Panc1 (cell line): ENCODE data around the gene LITAF. TPM values are rescaled to one million over a fixed set of nuclear protein-coding genes. Genes with fewer than 3 reads are reported as not detected.

Source experiments
- ATAC-seq: fragments of 200-7000 bp; cut with Tn5 transposase; 2 replicates; pipeline ENCODE4 v1.9.1; 2020; ENCODE audit warnings: mild to moderate bottlenecking, moderate library complexity
- BruUV-seq: library from RNA; stranded (reverse); fragments of 400-500 nt; replicated peaks from 2 replicates; lab custom pipeline; 2021; lab: Mats Ljungman, UMichigan
- CTCF ChIA-PET: fragments of 300-600 bp; sonication (Branson Sonifier 250); formaldehyde crosslinking; loops from one replicate; lab custom pipeline; 2022; ENCODE audit warnings: antibody characterized with exemption; lab: Charles Lee
- POLR2A ChIA-PET: fragments of 300-600 bp; sonication (Branson Sonifier 250); formaldehyde crosslinking; loops from one replicate; lab custom pipeline; 2022; ENCODE audit warnings: antibody characterized with exemption; lab: Charles Lee
- DNase-seq: peaks from one replicate; pipeline ENCODE4 v3.0.0-alpha.2; 2010; ENCODE audit warnings: low read depth, low spot score
- H3K27ac ChIP-seq: 2 replicates; pipeline ENCODE4 v1.5.1; 2011; ENCODE audit warnings: mild to moderate bottlenecking, low read length, inconsistent platforms
- H3K27me3 ChIP-seq: fragments of 200-500 bp; sonication (Bioruptor generic); 2 replicates; pipeline ENCODE4 v1.6.0; 2014; ENCODE audit warnings: low read length, inconsistent platforms; ENCODE audit not compliant: control insufficient read depth, insufficient read depth
- H3K36me3 ChIP-seq: fragments of 200-500 bp; sonication (Bioruptor generic); 2 replicates; pipeline ENCODE4 v1.5.1; 2014; ENCODE audit warnings: inconsistent platforms, mild to moderate bottlenecking, low read length, moderate library complexity; ENCODE audit not compliant: control insufficient read depth, insufficient read depth
- H3K4me1 ChIP-seq: 2 replicates; pipeline ENCODE4 v1.5.1; 2011; ENCODE audit warnings: inconsistent platforms, mild to moderate bottlenecking, low read length, moderate library complexity; ENCODE audit not compliant: control insufficient read depth, insufficient read depth
- H3K4me3 ChIP-seq, 2 experiments: 2 replicates each; pipeline ENCODE4 v1.5.1; 2011 to 2012; ENCODE audit warnings: low read depth in 2 of 2, low read length in 2 of 2, mild to moderate bottlenecking in 2 of 2, inconsistent platforms in 1 of 2, moderate library complexity in 1 of 2
- H3K9me3 ChIP-seq: fragments of 200-500 bp; sonication (Bioruptor generic); 2 replicates; pipeline ENCODE4 v1.5.1; 2014; ENCODE audit warnings: low read depth, mild to moderate bottlenecking, inconsistent platforms, low read length, moderate library complexity; ENCODE audit not compliant: control insufficient read depth, insufficient read depth
- POLR2AphosphoS5 ChIP-seq: IDR thresholded peaks from 2 replicates; pipeline ENCODE4 v1.6.1; 2012; ENCODE audit warnings: mild to moderate bottlenecking, low read depth, low read length, moderate library complexity
- SIN3A ChIP-seq: IDR thresholded peaks from 2 replicates; pipeline ENCODE4 v1.6.1; 2012; ENCODE audit warnings: low read depth, mild to moderate bottlenecking, low read length, moderate library complexity, borderline replicate concordance; ENCODE audit not compliant: insufficient read depth
- TCF7L2 ChIP-seq: IDR thresholded peaks from 2 replicates; pipeline ENCODE4 v1.6.1; 2011; ENCODE audit warnings: mild to moderate bottlenecking, low read depth, low read length, inconsistent platforms
- in situ Hi-C: cut with HindIII; loops from 2 replicates; pipeline ENCODE4 v1.10.0; 2016; ENCODE audit warnings: low sequenced_read_pairs, low pct_unique_long_range_greater_than_20kb
- intact Hi-C: fragments of 100-400 bp; cut with micrococcal nuclease; formaldehyde crosslinking; loops from one replicate; pipeline ENCODE4 v1.10.0; 2022; ENCODE audit not compliant: unreplicated experiment
- total RNA-seq: library from RNA; stranded (reverse); gene quantifications from one replicate; pipeline ENCODE4 v1.2.1, GENCODE V29; 2021; ENCODE audit not compliant: unreplicated experiment
- TF ChIP-seq, protein P1 (sequence below): fragments of 450-650 bp; IDR thresholded peaks from 2 replicates; pipeline ENCODE4 v1.5.1; 2017; ENCODE audit warnings: mild to moderate bottlenecking
- TF ChIP-seq, protein P2 (sequence below), 2 experiments: IDR thresholded peaks; 2 replicates each; pipeline ENCODE4 v1.6.1; 2011 to 2012; ENCODE audit warnings: low read depth in 2 of 2, control low read depth in 1 of 2, low read length in 1 of 2, mild to moderate bottlenecking in 1 of 2, moderate library complexity in 1 of 2; ENCODE audit not compliant: insufficient read depth in 1 of 2

The LITAF gene
- total RNA-seq, 1 experiment from 2014 or later: 85.2 TPM

DNA sequence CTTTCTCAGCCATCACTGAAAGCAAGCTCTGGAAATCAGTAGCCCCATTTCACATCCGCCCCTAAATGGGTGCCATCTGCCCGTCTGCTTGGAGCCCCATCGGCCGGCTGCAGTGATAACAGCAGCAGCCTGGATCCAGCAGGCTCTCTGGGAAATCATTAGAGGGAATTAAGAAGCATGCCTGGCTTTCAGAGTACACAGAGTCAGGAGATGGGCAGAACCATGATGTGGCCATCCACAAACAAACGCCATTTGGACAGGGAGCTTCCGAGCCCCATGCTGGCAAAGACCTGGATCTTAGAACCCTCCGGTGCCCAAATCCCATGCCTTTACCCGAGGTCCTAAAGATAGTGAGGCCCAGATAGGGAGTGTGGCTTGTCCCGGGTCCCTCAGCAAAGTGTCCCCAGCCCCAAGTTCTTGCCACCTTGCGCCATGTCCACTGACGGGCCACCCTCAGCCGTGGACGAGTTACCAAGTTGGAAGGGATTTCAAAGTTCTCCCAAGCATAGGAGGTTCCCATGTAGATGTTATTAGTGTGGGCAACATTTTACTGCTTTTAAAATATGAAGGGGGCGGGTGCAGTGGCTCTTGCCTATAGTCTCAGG lies 1.0 kb upstream of the LITAF start:
- no peak for DNase-seq
- peak overlapping the region; percentile 92 for H3K27ac ChIP-seq
- H3K9me3 ChIP-seq: no peaks in the 10 kb centered on the region
- H3K36me3 ChIP-seq: no peaks in the 10 kb centered on the region
- H3K4me3 ChIP-seq: peak overlapping the region; percentile 66 to 74
- intact Hi-C loops: no loop called here
- in situ Hi-C loops: no loop called here
- H3K4me1 ChIP-seq: peaks cover 32% of the 10 kb centered on the region
- ATAC-seq: no peak
- ChIA-PET CTCF (no interaction called here), POLR2A (interaction anchor here (0.7 kb wide), 1 partner anchor 282 kb away, joined by 3 read pairs; no protein-coding TSS in a partner anchor)
- TF ChIP-seq TCF7L2: no peak
- TF ChIP-seq, protein P1, sequence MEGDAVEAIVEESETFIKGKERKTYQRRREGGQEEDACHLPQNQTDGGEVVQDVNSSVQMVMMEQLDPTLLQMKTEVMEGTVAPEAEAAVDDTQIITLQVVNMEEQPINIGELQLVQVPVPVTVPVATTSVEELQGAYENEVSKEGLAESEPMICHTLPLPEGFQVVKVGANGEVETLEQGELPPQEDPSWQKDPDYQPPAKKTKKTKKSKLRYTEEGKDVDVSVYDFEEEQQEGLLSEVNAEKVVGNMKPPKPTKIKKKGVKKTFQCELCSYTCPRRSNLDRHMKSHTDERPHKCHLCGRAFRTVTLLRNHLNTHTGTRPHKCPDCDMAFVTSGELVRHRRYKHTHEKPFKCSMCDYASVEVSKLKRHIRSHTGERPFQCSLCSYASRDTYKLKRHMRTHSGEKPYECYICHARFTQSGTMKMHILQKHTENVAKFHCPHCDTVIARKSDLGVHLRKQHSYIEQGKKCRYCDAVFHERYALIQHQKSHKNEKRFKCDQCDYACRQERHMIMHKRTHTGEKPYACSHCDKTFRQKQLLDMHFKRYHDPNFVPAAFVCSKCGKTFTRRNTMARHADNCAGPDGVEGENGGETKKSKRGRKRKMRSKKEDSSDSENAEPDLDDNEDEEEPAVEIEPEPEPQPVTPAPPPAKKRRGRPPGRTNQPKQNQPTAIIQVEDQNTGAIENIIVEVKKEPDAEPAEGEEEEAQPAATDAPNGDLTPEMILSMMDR: no peak
- TF ChIP-seq SIN3A: no peak
- TF ChIP-seq POLR2AphosphoS5: no peak
- TF ChIP-seq, protein P2, sequence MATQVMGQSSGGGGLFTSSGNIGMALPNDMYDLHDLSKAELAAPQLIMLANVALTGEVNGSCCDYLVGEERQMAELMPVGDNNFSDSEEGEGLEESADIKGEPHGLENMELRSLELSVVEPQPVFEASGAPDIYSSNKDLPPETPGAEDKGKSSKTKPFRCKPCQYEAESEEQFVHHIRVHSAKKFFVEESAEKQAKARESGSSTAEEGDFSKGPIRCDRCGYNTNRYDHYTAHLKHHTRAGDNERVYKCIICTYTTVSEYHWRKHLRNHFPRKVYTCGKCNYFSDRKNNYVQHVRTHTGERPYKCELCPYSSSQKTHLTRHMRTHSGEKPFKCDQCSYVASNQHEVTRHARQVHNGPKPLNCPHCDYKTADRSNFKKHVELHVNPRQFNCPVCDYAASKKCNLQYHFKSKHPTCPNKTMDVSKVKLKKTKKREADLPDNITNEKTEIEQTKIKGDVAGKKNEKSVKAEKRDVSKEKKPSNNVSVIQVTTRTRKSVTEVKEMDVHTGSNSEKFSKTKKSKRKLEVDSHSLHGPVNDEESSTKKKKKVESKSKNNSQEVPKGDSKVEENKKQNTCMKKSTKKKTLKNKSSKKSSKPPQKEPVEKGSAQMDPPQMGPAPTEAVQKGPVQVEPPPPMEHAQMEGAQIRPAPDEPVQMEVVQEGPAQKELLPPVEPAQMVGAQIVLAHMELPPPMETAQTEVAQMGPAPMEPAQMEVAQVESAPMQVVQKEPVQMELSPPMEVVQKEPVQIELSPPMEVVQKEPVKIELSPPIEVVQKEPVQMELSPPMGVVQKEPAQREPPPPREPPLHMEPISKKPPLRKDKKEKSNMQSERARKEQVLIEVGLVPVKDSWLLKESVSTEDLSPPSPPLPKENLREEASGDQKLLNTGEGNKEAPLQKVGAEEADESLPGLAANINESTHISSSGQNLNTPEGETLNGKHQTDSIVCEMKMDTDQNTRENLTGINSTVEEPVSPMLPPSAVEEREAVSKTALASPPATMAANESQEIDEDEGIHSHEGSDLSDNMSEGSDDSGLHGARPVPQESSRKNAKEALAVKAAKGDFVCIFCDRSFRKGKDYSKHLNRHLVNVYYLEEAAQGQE (IDR thresholded peaks at IDR 0.05; ENCODE audit: insufficient read depth in 1 of 2, low read depth in 2 of 2, low read length in 1 of 2): no peak
- no TSS peak for BruUV-seq
- no peaks in the 10 kb centered on the region for H3K27me3 ChIP-seq

DNA sequence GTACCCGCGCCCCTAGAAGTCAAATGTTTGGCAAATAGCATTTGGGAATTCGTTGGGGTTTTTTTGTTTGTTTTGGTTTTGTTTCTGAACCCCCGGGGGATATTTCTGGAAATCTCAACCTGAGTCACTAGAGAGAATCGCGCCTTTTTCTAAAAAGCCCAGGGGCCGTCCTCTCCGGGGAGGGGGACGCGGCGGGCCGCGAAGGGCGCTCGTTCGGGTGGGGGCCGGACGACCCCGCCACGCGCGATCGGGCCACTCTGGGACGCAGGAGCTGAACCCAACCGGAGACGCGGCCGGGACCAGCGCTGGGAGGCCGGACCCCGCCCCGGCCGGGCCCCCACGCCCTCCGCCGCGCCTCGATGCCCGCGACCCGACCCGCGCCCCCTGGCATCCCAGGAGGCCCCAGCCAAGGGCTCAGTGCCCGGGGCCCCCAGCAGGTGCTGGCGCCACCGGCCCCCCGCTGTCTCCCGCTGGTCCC lies 302 bp downstream of the LITAF start:
- H3K4me1 ChIP-seq: peaks cover 33% of the 10 kb centered on the region
- BruUV-seq: no TSS peak
- H3K4me3 ChIP-seq: peak overlapping the region; percentile 66 to 79
- H3K27me3 ChIP-seq: no peaks in the 10 kb centered on the region
- ChIA-PET CTCF (interaction anchor here (0.6 kb wide), 1 partner anchor 26 kb away, joined by 6 read pairs; no protein-coding TSS in a partner anchor), POLR2A (interaction anchor here (0.5 to 0.6 kb wide), 2 partner anchors 40 to 637 kb away, joined by 9 to 13 read pairs; no protein-coding TSS in a partner anchor)
- peak overlapping the region; percentile 87 for H3K27ac ChIP-seq
- intact Hi-C loops: no loop called here
- peak; percentile 52 for ATAC-seq
- no peaks in the 10 kb centered on the region for H3K36me3 ChIP-seq
- DNase-seq: no peak
- in situ Hi-C loops: no loop called here
- TF ChIP-seq, protein P1: no peak
- TF ChIP-seq, protein P2 (IDR thresholded peaks at IDR 0.05; ENCODE audit: insufficient read depth in 1 of 2, low read depth in 2 of 2, low read length in 1 of 2): no peak
- TF ChIP-seq POLR2AphosphoS5: no peak
- no peak for TF ChIP-seq TCF7L2
- no peak for TF ChIP-seq SIN3A
- H3K9me3 ChIP-seq: no peaks in the 10 kb centered on the region
